KOPT-K1 (cell line): ENCODE results near the gene DPF1.

Experiments used
- H3K27ac ChIP-seq: fragments of 200-600 bp; sonication (generic); 2 replicates; pipeline ENCODE4 v1.5.1; 2016; ENCODE audit warnings: antibody characterized with exemption, mild to moderate bottlenecking, low read depth, low read length; ENCODE audit not compliant: poor library complexity, severe bottlenecking
- H3K36me3 ChIP-seq: fragments of 200-600 bp; sonication (generic); 2 replicates; pipeline ENCODE4 v1.5.1; 2017; ENCODE audit warnings: antibody characterized with exemption, mild to moderate bottlenecking, low read length, moderate library complexity; ENCODE audit not compliant: insufficient read depth
- H3K9me3 ChIP-seq: fragments of 200-600 bp; sonication (generic); 2 replicates; pipeline ENCODE4 v1.5.1; 2017; ENCODE audit warnings: antibody characterized with exemption, low read length, mild to moderate bottlenecking; ENCODE audit not compliant: insufficient read depth, poor library complexity, severe bottlenecking

Gene DPF1

DNA sequence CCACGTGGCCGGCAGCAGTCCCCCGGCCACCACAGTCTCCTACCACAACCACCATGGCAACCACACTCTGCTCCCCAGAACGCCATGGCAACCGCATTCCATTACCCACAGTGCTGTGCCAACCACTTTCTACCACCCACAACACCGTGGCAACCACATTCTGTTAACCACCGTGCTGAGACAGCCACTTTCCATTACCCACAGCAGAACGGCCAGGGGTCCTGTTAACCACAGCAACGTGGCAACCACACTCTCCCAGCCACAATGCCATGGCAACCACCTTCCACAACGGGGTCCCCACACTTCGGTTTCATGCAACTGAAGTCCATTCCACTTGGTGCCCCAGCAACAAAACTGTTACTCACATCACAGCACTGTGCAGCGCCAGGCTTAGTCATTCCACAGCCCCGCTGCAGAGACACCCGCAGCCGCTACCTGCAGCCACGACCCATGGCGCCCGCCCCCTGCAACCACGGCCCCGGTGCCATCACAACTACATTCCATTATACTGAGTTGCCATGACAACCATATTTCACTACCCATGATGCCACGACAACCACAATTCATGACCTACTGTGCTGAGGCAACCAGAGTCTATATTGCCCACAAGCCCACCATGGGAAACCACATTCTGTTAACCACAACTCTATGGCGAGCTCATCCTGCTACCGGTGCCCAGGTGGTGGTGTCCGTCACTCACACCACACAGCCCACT lies 10.0 kb downstream of the DPF1 start:
- H3K9me3 ChIP-seq: no peaks in the 10 kb centered on the region
- no peaks in the 10 kb centered on the region for H3K36me3 ChIP-seq
- no peak overlapping the region for H3K27ac ChIP-seq

DNA sequence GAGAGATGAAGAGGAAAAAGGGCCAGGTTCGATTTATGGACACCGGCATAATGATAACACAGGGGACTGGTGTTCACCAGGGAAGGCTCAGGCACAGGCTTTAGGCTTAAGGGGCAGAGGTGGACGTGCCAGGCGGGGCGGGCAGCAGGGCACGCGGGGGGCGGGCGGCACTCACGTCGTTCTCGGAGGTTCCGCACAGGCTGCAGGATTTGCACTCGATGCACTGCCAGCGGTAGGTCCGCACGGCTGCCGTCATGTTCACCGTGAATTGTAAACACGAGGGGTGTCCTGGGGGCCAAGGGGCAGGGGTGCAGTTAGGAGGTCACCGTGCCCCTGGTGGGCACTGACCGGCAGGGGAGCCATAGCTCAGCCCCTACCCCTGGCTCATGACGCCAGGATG lies 10.6 kb downstream of the DPF1 start:
- Histone ChIP-seq H3K9me3 (no peaks in the 10 kb centered on the region), H3K36me3 (no peaks in the 10 kb centered on the region), H3K27ac (no peak overlapping the region)

DNA sequence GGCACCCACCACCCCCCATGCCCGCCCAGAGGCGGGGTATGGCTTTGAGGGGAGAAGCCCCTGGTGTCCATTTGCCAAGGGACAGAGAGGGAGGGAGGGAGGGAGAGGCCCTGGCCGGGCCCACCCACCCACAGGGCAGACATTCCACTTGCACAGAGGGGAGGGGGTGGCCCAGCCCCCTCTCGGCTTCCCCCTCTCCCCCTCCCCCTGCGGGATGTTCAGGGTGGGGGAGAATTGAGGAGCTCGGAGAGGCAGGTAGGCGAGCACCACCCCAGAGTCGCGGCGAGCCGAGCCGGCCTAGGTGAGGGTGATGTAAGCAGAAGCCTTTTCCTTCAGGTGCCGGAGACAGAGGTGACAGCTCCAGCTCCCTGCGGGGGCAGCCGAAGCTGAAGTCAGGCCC lies 12.3 kb downstream of the DPF1 start:
- Histone ChIP-seq H3K9me3 (no peaks in the 10 kb centered on the region), H3K36me3 (no peaks in the 10 kb centered on the region), H3K27ac (no peak overlapping the region)

DNA sequence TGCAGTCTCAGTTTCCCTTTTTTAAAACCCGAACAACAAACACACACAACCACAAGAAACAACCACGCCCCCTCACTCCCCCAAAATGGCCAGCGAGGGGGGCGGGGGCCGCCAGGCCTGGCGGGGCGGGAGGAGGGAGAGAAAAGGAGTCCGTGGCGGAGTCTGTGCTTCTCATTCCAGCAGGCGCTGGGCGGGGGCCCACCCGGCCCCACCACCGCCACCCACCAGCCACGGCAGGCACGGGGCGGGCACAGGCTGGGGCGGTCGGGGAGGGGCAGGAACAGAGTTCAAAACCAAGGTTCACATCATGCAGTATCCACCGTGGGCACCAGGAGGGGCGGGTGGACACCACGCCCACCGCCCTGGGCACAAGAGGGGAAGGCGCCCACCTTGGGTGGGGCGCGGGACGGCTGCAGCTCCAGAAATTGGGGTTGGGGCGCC lies 12.9 kb downstream of the DPF1 start:
- Histone ChIP-seq H3K36me3 (no peaks in the 10 kb centered on the region), H3K9me3 (no peaks in the 10 kb centered on the region), H3K27ac (no peak overlapping the region)

DNA sequence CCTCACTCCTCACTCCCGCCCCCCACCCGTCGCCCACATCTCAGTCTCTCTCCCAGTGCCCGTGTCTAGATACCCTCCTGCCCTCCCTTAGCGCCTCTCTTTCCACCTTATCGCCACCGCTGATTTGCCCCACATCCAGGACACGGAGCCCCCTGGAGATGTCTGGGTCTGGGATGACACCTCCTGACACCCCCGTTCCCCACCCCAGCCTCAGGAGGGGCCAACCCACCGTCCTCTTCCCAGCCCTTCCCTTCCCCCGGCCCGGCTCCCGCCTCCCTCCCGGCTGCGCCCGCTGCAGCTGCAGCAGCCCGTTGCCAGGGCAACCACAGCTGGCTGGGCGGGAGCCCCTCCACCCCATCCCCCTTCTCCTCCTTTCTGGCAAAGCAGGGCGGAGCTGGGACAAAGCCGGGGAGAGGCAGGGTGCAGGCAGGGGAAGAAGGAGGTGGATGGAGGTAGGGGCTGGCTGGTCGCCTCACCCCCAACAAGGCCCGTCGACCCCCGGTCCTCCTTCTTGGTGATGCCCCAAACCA lies 13.5 kb downstream of the DPF1 start:
- Histone ChIP-seq H3K27ac (no peak overlapping the region), H3K9me3 (no peaks in the 10 kb centered on the region), H3K36me3 (no peaks in the 10 kb centered on the region)

DNA sequence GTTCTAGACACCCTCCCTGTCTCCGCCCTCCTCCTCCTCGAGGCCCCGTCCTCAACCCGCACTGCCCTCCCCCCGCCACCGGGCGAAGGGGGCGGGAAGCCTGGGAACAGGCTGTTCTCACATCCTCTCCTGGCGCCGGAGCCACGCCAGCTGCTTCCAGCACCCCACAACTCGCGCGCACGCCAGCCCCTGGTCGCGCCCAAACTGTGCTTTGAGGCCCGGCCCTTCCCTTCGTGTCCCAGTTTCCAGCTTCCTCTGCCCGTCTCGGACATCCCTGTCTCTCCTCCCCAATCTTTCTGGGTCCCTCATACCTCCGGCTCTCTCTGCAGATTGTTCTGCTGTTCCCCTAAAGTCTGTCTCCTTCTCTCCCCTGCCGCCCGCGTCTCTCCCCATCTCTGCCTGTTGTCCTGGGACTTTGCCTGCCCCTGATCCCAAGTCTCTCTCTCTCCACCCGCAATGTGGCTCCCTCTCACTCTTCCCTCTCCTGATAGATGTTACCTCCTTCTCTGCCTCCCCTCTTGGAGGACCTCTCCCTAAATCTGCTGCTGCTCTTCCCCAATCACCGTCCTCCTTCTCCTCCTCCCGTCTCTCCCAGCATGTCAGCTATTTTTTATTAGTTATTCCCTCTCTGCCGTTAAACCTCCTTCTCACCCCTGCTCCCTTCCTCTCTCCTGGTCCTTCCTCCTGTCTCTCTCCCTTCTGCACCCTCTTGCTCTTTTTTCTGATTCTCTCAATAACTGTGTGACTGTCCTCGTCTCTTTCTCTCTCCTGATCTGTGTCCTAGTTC lies 14.2 kb downstream of the DPF1 start:
- no peak overlapping the region for H3K27ac ChIP-seq
- no peaks in the 10 kb centered on the region for H3K36me3 ChIP-seq
- H3K9me3 ChIP-seq: no peaks in the 10 kb centered on the region

DNA sequence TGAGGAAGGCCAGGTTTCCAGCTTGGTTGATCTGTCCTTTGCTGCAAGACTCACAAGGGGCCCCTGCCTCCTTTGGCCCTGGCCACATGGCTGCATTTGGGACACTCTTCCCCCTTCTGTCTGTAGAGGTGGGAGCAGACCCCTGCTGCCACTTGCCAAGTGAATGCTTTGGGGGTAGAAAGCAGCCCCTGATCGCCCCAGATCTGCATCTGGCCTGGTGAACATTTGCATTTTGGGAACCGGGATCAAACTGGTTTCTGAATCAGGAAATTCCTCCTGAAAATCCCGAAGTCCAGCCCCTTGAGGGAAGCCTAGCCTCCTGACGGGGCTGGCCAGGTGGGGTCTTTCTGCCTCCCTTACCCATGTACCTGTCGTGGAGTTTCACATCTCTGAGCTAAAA lies 14.9 kb downstream of the DPF1 start:
- Histone ChIP-seq H3K9me3 (no peaks in the 10 kb centered on the region), H3K27ac (no peak overlapping the region), H3K36me3 (no peaks in the 10 kb centered on the region)

DNA sequence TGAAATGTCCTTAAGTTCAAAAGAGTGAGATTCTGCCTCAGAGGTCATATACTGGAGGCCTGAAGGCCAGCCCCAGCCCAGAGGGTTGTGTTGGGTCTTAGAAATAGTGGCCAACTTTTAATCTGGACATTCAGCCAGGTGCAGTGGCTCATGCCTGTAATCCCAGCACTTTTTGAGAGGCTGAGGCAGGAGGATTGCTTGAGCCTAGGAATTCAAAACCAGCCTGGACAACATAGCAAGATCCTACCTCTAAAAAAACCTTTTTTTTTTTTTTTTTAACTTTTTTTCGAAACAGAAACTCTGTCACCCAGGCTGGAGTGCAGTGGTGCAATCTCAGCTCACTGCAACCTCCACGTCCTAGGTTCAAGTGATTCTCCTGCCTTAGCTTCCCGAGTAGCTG lies 15.5 kb downstream of the DPF1 start:
- H3K36me3 ChIP-seq: no peaks in the 10 kb centered on the region
- no peak overlapping the region for H3K27ac ChIP-seq
- no peaks in the 10 kb centered on the region for H3K9me3 ChIP-seq

DNA sequence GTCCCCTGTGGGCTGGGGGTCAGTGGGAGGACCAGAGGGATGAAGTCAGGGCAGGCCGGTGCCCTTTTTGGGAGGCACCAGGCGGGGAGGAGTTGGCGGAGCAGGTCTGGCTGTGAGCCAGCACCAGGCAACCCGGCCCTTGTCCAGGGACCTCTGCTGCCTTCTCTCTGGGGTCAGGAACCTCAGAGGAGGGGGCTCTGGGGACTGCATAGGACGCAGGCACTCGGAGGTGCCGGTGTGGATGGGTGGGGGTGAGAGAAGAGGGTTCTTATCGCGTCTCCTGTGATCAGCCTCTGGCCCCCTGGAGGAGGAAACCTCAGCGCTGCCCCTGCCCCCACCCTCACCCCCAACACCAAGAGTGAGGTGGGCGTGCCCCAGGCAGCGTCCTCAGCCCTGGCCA lies 16.5 kb downstream of the DPF1 start:
- no peaks in the 10 kb centered on the region for H3K9me3 ChIP-seq
- H3K27ac ChIP-seq: no peak overlapping the region
- H3K36me3 ChIP-seq: no peaks in the 10 kb centered on the region

DNA sequence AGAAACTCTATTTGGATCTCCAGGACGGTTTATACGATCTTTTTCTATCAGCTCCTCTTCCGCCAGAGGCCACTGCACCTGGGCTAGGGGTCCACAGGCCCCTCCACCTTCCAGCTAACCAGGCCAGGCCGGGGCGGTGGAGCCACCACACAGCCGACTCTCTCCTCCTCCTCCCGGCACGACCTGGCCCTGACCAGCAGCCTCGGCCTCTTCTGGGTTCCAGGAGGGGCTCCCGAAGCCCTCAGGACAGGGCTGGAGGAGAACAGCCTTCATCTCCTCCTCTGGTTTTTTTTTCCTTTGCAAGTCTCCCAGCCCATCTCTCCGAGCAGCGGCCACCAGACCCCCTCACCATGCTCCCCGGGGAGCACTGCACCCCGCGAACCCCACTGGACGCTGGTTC lies 17.1 kb downstream of the DPF1 start:
- Histone ChIP-seq H3K36me3 (no peaks in the 10 kb centered on the region), H3K9me3 (no peaks in the 10 kb centered on the region), H3K27ac (no peak overlapping the region)

DNA sequence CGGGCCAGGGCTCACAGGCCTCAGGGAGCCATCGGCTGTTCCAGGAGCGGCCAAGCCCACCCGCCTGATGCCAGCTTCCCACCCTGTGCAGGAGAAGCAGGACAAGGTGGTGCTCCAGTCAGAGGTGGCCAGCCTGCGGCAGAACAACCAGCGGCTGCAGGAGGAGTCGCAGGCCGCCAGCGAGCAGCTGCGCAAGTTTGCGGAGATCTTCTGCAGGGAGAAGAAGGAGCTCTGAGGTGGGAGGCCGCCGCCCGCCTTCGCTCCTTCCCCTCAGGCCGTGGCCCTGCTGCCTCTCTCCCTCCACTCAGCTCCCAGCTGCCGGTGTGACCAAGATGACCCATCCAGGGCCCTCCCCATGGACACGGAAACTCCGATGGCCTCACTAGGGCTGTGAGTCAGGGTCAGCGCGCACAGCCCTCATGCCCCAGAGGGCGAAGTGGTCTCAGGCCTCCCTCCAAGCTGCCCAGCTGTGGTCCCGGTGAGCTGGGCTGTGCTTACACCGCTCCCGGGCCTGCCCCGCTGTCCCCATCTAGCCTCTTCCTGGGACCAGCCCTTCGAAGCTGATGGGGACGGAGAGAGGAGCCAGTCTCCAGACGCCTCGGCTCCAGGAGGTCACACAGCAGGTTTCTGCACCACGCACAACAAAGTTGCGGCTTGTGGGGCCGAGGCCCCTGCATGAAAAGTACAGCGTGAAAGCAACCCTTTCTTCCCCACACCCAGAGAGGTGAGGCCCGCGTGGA lies 17.8 kb downstream of the DPF1 start:
- no peaks in the 10 kb centered on the region for H3K36me3 ChIP-seq
- H3K9me3 ChIP-seq: no peaks in the 10 kb centered on the region
- no peak overlapping the region for H3K27ac ChIP-seq

DNA sequence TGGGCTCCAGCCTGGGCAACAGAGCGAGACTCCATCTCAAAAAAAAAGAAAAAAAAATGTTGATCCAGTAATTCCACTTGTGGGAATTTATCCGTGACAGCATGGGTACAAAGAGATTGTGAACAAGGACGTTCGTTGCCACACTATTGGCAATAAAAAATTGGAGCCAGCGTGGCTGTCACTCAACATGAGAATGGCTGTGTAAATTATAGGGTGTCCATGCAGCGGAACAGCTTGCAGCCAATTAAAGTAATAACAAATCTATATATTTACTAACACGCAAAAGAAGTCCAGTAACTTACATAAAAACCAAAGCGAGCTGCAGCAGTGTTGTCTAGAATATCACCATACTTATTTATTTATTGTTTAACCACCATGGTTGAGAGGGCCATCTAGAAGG lies 19.3 kb downstream of the DPF1 start:
- Histone ChIP-seq H3K9me3 (no peaks in the 10 kb centered on the region), H3K27ac (no peak overlapping the region), H3K36me3 (no peaks in the 10 kb centered on the region)

DNA sequence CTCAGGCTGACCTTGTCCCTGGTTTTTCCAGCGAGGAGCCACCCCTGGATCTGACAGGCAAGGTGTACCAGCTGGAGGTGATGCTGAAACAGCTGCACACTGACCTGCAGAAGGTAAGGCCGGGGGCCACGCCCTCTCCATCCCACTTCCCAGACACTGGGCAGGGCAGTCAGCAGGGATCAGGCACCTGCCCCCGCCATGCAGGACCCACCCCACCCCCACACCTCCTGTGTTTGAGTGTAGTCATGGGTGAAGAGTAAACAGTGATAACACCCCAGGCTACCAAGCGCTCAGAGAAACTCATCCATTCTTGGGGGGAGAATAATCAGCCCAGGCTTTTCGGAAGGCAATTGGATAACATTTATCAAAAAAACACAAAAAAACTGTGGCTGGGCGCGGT lies 19.9 kb downstream of the DPF1 start:
- Histone ChIP-seq H3K27ac (no peak overlapping the region), H3K36me3 (no peaks in the 10 kb centered on the region), H3K9me3 (no peaks in the 10 kb centered on the region)

DNA sequence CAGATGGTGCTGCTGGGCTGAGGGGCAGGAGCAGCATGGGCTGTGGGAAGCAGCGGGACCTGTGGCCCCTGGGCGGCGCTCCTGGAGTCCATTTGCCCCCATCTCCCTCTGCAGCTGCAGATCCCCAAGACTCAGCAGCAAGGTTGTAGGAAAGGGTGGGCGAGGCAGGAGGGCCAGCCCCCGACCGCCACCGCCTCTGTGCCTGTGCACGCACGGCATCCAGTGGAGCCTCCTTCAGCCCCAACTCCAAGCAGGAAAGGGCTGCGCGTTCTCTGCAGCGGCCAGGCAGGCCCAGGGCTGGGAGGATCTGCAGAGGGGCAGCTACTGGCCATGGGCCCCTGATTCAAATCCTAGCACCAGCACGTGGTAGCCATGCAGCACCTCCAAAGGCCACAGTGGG lies 20.8 kb downstream of the DPF1 start:
- H3K9me3 ChIP-seq: no peaks in the 10 kb centered on the region
- no peak overlapping the region for H3K27ac ChIP-seq
- H3K36me3 ChIP-seq: no peaks in the 10 kb centered on the region

DNA sequence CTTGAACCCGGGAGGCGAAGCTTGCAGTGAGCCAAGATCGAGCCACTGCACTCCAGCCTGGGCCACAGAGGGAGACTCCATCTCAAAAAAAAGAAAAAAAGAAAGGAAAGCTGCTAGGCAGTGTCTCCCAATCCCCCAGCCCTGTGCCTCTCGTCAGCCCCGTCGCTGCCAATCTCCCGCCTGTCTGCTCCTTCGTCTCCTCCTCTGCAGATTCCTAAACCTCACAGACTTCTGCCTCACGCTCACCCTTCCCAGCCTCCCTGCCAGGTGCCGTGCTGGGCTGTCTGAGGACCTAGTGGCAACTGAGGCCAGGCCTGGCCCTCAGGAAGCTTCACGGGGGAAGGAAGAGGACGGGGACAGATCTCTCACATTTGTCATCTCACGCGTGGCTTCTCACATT lies 21.5 kb downstream of the DPF1 start:
- no peaks in the 10 kb centered on the region for H3K36me3 ChIP-seq
- no peaks in the 10 kb centered on the region for H3K9me3 ChIP-seq
- no peak overlapping the region for H3K27ac ChIP-seq
